Measurements from ENCODE around the gene ERCC5.

Gene ERCC5

GRCh38 chr13:102845289-102845629 is 573 bp upstream of the ERCC5 start:
- no peak for DNase-seq (ENCODE audit: low read depth)
- no peak for TF ChIP-seq CTCF (IDR thresholded peaks at IDR 0.05; ENCODE audit: low read length, missing control alignments)
- peak overlapping the region; percentile 91 for H3K4me3 ChIP-seq (replicated peaks; ENCODE audit: low read depth, low read length)

- H3K4me3 ChIP-seq (replicated peaks; ENCODE audit: low read depth, low read length), result peak overlapping the region; percentile 91
- no peak for TF ChIP-seq CTCF (IDR thresholded peaks at IDR 0.05; ENCODE audit: low read length, missing control alignments)
- DNase-seq (ENCODE audit: low read depth), result peak; percentile 43
Observed at GRCh38 chr13:102846261-102847015, 606 bp downstream of the ERCC5 start.

- peak; percentile 75 for TF ChIP-seq CTCF (IDR thresholded peaks at IDR 0.05; ENCODE audit: low read length, missing control alignments)
- H3K4me3 ChIP-seq (replicated peaks; ENCODE audit: low read depth, low read length), result peak overlapping the region; percentile 91
- DNase-seq (ENCODE audit: low read depth), result peak; percentile 70
Observed at GRCh38 chr13:102847272-102848234, 1.7 kb downstream of the ERCC5 start.

- H3K4me3 ChIP-seq (replicated peaks; ENCODE audit: low read depth, low read length), result no peak overlapping the region
- no peak for DNase-seq (ENCODE audit: low read depth)
- TF ChIP-seq CTCF (IDR thresholded peaks at IDR 0.05; ENCODE audit: low read length, missing control alignments), result no peak
Observed at GRCh38 chr13:102848956-102849355, 3.1 kb downstream of the ERCC5 start.

GRCh38 chr13:102852556-102852955 is 6.7 kb downstream of the ERCC5 start:
- TF ChIP-seq CTCF (IDR thresholded peaks at IDR 0.05; ENCODE audit: low read length, missing control alignments), result no peak
- no peak overlapping the region for H3K4me3 ChIP-seq (replicated peaks; ENCODE audit: low read depth, low read length)
- DNase-seq (ENCODE audit: low read depth), result peak; percentile 68

GRCh38 chr13:102854675-102855074 is 8.8 kb downstream of the ERCC5 start:
- no peak for DNase-seq (ENCODE audit: low read depth)
- no peak for TF ChIP-seq CTCF (IDR thresholded peaks at IDR 0.05; ENCODE audit: low read length, missing control alignments)
- H3K4me3 ChIP-seq (replicated peaks; ENCODE audit: low read depth, low read length), result no peak overlapping the region
